ENCODE results near the gene EFS.
"Not testable (repeated sequence)": the region's sequence is repeated elsewhere in the genome, so short reads cannot be mapped to it uniquely, and the experiment has no call there.

EFS gene

GRCh38 chr14:23326491-23327332 lies 38.3 kb downstream of the EFS start:
- TF ChIP-seq POLR2A (IDR thresholded peaks at IDR 0.05; ENCODE audit: low read depth, low read length), result peak; percentile 70
- TF ChIP-seq TAF1 (IDR thresholded peaks at IDR 0.05; ENCODE audit: low read depth, low read length), result no peak
- TF ChIP-seq POLR2AphosphoS5 (IDR thresholded peaks at IDR 0.05; ENCODE audit: low read depth, low read length), result peak; percentile 86
- DNase-seq (ENCODE audit: insufficient read length, low spot score), result no peak
- FAIRE-seq, result no peak

DNA sequence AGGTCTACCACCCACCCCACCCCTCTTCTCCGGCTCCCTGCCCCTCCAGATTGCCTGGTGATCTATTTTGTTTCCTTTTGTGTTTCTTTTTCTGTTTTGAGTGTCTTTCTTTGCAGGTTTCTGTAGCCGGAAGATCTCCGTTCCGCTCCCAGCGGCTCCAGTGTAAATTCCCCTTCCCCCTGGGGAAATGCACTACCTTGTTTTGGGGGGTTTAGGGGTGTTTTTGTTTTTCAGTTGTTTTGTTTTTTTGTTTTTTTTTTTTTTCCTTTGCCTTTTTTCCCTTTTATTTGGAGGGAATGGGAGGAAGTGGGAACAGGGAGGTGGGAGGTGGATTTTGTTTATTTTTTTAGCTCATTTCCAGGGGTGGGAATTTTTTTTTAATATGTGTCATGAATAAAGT lies 39.2 kb downstream of the EFS start:
- DNase-seq (ENCODE audit: insufficient read length, low spot score); FAIRE-seq: not testable (repeated sequence)

GRCh38 chr14:23324993-23325392 lies 40.0 kb downstream of the EFS start:
- TF ChIP-seq TAF1 (IDR thresholded peaks at IDR 0.05; ENCODE audit: low read depth, low read length) (no peak), POLR2A (IDR thresholded peaks at IDR 0.05; ENCODE audit: low read depth, low read length) (no peak), POU2F2 (IDR thresholded peaks at IDR 0.05; ENCODE audit: low read depth, low read length) (no peak), SPI1 (IDR thresholded peaks at IDR 0.05; ENCODE audit: low read depth, low read length) (no peak), POLR2AphosphoS5 (IDR thresholded peaks at IDR 0.05; ENCODE audit: low read depth, low read length) (no peak), PAX5 (IDR thresholded peaks at IDR 0.05; ENCODE audit: insufficient read depth, low read length, severe bottlenecking) (no peak)
- FAIRE-seq (no peak), DNase-seq (ENCODE audit: insufficient read length, low spot score) (no peak)

- FAIRE-seq (no peak), DNase-seq (ENCODE audit: insufficient read length, low spot score) (no peak)
- no peak for TF ChIP-seq PAX5 (IDR thresholded peaks at IDR 0.05; ENCODE audit: insufficient read depth, low read length, severe bottlenecking)
- no peak for TF ChIP-seq SPI1 (IDR thresholded peaks at IDR 0.05; ENCODE audit: low read depth, low read length)
- TF ChIP-seq TAF1 (IDR thresholded peaks at IDR 0.05; ENCODE audit: low read depth, low read length), result no peak
- no peak for TF ChIP-seq POLR2AphosphoS5 (IDR thresholded peaks at IDR 0.05; ENCODE audit: low read depth, low read length)
- no peak for TF ChIP-seq POU2F2 (IDR thresholded peaks at IDR 0.05; ENCODE audit: low read depth, low read length)
- TF ChIP-seq POLR2A (IDR thresholded peaks at IDR 0.05; ENCODE audit: low read depth, low read length), result no peak; the same call in 1 of the 2 replicates
These were observed 40.5 kb downstream of the EFS start for GRCh38 chr14:23324455-23324846.

DNA sequence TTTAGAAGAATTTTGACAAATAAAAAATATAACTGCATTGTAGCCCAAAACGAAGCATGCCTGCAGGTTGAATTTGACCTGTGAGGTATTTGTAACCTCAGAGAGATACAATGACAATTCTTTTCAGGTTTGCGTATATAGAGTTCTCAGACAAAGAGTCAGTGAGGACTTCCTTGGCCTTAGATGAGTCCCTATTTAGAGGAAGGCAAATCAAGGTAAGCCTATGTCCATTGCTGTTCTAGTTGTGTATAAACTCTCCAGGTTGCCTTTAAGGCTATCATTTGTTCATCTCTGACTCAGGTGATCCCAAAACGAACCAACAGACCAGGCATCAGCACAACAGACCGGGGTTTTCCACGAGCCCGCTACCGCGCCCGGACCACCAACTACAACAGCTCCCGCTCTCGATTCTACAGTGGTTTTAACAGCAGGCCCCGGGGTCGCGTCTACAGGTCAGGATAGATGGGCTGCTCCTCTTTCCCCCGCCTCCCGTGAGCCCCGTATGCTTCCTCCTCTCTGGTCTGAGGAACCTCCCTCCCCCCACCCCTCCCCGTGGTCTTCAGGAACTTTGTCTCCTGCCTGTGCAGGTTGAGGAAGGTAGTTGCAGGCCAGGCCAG lies 41.0 kb downstream of the EFS start:
- DNase-seq (ENCODE audit: insufficient read length, low spot score) (no peak), FAIRE-seq (no peak)
- TF ChIP-seq PAX5 (IDR thresholded peaks at IDR 0.05; ENCODE audit: insufficient read depth, low read length, severe bottlenecking), result no peak
- no peak for TF ChIP-seq POLR2A (IDR thresholded peaks at IDR 0.05; ENCODE audit: low read depth, low read length)
- no peak for TF ChIP-seq SPI1 (IDR thresholded peaks at IDR 0.05; ENCODE audit: low read depth, low read length)
- no peak for TF ChIP-seq TAF1 (IDR thresholded peaks at IDR 0.05; ENCODE audit: low read depth, low read length)
- TF ChIP-seq POU2F2 (IDR thresholded peaks at IDR 0.05; ENCODE audit: low read depth, low read length), result no peak
- TF ChIP-seq POLR2AphosphoS5 (IDR thresholded peaks at IDR 0.05; ENCODE audit: low read depth, low read length), result no peak

GRCh38 chr14:23322568-23323517 lies 42.1 kb downstream of the EFS start:
- DNase-seq (ENCODE audit: insufficient read length, low spot score), result no peak
- FAIRE-seq, result no peak
- TF ChIP-seq POLR2A (IDR thresholded peaks at IDR 0.05; ENCODE audit: low read depth, low read length) (no peak), TAF1 (IDR thresholded peaks at IDR 0.05; ENCODE audit: low read depth, low read length) (no peak), POU2F2 (IDR thresholded peaks at IDR 0.05; ENCODE audit: low read depth, low read length) (no peak), PAX5 (IDR thresholded peaks at IDR 0.05; ENCODE audit: insufficient read depth, low read length, severe bottlenecking) (no peak), SPI1 (IDR thresholded peaks at IDR 0.05; ENCODE audit: low read depth, low read length) (no peak), POLR2AphosphoS5 (IDR thresholded peaks at IDR 0.05; ENCODE audit: low read depth, low read length) (no peak)

DNA sequence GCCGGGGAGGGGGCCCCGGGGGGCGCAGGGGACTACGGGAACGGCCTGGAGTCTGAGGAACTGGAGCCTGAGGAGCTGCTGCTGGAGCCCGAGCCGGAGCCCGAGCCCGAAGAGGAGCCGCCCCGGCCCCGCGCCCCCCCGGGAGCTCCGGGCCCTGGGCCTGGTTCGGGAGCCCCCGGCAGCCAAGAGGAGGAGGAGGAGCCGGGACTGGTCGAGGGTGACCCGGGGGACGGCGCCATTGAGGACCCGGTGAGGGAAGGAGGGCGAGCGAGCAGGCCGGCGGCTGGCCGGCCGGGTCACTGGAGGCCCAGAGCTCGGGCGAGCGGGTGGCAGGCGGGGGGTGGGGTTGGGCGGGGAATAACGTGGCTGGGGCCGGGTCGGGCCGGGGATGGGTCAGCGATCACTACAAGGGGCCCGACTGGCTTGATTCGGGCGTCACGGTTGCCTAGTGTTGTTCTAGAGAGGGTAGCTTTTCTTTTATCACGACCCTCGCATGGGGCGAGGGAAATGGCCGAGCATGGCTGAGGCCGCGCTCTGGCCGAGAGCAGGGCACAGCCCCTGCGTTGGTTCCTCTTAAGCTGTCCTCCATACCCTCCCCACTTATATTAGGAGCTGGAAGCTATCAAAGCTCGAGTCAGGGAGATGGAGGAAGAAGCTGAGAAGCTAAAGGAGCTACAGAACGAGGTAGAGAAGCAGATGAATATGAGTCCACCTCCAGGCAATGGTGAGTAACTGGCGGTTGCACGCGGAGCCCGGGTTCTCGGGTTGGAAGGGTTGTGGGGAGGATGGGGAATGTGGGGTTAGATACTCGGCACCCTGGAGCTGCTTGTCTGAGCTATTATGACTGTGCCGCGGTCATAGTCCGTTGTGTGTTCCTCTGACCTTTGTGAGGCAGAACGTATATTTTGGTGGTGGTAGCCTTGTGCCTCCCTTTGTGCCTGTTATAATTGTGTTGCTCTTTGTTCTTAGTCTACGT lies 43.1 kb downstream of the EFS start:
- FAIRE-seq (no peak), DNase-seq (ENCODE audit: insufficient read length, low spot score) (no peak)
- peak; percentile 69 for TF ChIP-seq POLR2AphosphoS5 (IDR thresholded peaks at IDR 0.05; ENCODE audit: low read depth, low read length)
- TF ChIP-seq TAF1 (IDR thresholded peaks at IDR 0.05; ENCODE audit: low read depth, low read length), result peak; percentile 1; the same call in 1 of the 2 replicates
- peak; percentile 77 for TF ChIP-seq POLR2A (IDR thresholded peaks at IDR 0.05; ENCODE audit: low read depth, low read length)
- no peak for TF ChIP-seq PAX5 (IDR thresholded peaks at IDR 0.05; ENCODE audit: insufficient read depth, low read length, severe bottlenecking)
- TF ChIP-seq SPI1 (IDR thresholded peaks at IDR 0.05; ENCODE audit: low read depth, low read length), result no peak
- 0 out of 2 replicates have a peak, but pooled peaks have one; percentile 50 for TF ChIP-seq POU2F2 (IDR thresholded peaks at IDR 0.05; ENCODE audit: low read depth, low read length)
